GM19397 (cell line): ENCODE data around the gene SAG.
A peak's percentile ranks its signal among the peaks of the same experiment; 100 is the strongest.
"Not testable (repeated sequence)": the region's sequence is repeated elsewhere in the genome, so short reads cannot be mapped to it uniquely, and the experiment has no call there.

Experiments
- ATAC-seq: cut with Tn5 transposase; IDR thresholded peaks from one replicate; pipeline ENCODE4 v1.9.1; 2021; ENCODE audit warnings: mild to moderate bottlenecking, moderate library complexity; ENCODE audit not compliant: unreplicated experiment

SAG gene

GRCh38 chr2:233374776-233375175, 67.2 kb downstream of the SAG start:
- not testable (repeated sequence) for ATAC-seq

GRCh38 chr2:233375490-233376314, 68.1 kb downstream of the SAG start:
- ATAC-seq: no peak

- ATAC-seq: no peak
Measured at GRCh38 chr2:233379034-233379433, 71.4 kb downstream of the SAG start.

DNA sequence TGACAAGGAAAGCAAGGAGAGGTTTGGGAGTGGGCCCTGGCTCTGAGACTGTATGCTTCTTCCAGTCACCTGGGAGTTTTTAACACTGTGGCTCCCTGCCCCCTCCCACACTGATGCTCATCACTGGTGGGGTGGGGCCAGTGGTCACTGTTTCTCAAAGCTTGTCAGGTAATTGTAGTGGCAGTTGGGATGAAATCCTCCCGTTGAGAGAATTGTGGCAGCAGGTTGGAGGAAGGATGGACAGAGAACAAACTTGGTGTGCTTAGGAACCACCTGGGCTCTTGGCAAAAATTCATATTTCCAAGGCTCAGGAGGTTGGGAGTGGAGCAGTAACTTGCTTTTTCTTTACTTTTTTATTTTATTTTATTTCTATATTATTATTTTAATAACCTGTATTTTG, 71.8 kb downstream of the SAG start:
- ATAC-seq: no peak

DNA sequence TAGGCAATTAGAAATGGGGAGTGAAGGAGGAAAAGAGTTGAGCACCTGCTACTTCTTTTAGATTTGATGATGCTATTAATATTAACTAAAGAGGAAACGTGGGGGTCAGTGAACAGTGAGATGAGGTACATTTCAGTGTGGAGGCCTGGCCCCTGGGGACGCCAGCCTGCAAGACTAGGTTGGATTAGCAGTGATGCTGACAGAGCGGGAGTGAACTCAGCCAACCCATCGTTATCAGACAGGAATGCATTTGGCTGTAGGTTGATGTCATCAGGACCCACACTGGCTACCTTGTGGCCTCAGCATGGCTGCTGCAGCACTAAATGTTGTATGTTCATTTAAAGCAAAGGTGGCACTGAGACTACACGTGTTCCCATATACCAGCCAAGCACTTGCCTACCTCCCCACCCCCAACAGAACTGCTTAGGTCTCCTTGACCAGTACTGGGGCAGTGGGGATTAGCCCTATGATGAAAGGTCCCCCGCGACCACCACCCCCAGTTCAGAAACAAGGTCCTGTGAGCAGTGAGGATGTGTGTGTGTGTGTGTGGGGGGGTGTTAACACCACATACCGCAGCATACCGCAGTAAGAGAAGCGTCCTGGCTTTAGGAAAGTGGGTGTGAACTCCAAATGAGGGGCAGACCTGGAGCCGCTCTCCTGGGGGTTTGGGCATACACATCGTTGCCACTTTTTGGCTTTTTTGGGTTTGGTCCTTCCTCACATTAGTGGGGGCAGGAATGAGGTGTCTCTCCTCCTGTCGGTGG, 72.7 kb downstream of the SAG start:
- ATAC-seq: peak; percentile 48

GRCh38 chr2:233380995-233381637, 73.5 kb downstream of the SAG start:
- ATAC-seq: no peak

- no peak for ATAC-seq
Measured at GRCh38 chr2:233381638-233381995, 74.0 kb downstream of the SAG start.

- ATAC-seq: no peak
Measured at GRCh38 chr2:233384015-233384414, 76.4 kb downstream of the SAG start.

GRCh38 chr2:233384811-233385488, 77.3 kb downstream of the SAG start:
- no peak for ATAC-seq

DNA sequence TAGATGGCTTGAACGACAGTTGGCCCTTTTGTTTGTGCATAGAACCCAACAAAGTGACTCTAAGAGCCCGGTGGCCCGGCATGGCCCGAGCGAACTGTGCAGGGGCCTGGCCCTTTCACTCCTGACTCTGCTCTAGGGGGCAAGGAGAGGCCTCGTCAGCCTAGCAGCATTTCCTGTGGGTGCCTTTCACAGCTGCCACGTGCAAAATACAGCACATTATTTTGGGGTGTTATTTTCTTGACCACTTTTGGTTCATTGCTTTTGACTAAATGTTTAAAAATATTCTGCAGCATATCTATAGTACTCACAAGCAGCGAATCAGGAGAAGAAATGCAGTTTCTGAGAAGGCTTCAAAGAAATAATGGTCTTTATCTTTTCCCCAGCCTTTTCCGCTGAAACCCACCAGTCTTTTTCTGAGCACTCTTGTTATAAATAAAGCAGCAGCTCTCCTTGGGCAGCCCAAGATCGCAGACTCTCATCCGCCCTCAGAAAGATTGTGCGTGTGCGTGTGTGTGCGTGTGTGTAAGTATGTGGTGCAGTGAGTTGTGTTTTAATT, 78.0 kb downstream of the SAG start:
- ATAC-seq: peak; percentile 62

DNA sequence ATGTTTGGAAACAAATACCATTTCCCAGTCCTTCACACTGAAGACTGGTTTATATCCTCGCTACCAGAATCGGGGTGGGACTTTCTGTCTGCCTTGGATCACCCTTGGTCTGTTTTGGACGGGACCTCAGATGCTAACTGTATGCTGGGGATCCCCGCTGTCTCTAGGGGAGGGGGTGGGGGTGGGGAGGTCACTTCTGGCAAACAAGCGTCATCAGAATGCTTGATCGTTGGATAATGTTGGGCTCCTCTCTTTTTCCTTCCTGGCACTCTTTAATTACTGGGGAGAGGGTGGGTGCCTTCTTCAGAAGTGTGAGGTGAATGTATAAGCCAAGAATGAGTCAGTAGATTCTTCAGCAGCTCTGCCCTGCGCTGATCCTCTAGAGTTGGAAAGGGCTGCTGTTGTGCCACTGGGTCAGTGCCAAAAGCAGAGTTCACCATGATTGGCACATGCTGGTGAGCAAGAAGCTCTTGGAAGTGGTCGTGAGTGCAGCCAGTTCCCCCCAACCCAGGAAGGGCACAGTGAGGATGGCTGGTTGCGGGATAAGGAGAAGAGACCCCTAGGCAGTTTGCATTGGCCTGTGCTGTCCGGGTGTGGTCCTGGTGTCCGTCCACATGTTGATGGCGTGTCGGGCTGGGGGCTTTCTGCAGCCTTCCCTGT, 78.9 kb downstream of the SAG start:
- ATAC-seq: no peak

GRCh38 chr2:233387225-233387624, 79.6 kb downstream of the SAG start:
- ATAC-seq: no peak

- ATAC-seq: no peak
Measured at GRCh38 chr2:233387667-233388528, 80.3 kb downstream of the SAG start.

DNA sequence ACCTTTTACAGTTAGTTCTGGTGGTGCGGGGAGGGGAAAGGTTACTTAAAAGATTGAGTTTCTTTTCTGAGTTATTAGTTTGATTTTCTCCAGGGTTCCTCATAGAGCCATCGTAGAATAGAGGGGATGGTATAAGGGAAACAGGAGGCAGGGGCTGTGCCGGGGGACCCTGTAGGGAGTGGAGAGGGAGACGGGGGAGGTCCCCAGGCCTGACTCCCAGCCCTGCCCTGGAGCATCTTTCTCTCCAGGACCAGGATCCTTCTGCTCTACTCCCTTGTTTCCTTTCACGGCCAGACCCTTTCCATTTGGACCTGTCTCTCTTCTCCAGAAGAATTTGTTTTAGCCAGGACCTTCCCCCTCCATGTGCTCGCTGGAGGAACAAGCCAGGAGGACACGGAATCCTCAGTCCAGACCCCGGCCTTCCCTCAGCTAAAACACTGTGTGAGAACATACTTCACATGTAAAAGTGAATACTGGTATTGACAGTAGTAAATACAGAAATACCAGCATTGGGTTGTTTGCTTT, 82.0 kb downstream of the SAG start:
- no peak for ATAC-seq

- no peak for ATAC-seq
Measured at GRCh38 chr2:233395687-233396086, 88.1 kb downstream of the SAG start.
